HG02938 (cell line): ENCODE data around the gene C1QL2.

Experiments used
- ATAC-seq: cut with Tn5 transposase; IDR thresholded peaks from one replicate; pipeline ENCODE4 v1.9.1; 2021; ENCODE audit warnings: mild to moderate bottlenecking, moderate library complexity; ENCODE audit not compliant: unreplicated experiment

C1QL2 gene

GRCh38 chr2:119179991-119180390, 21.4 kb upstream of the C1QL2 start:
- no peak for ATAC-seq

GRCh38 chr2:119179202-119179601, 20.7 kb upstream of the C1QL2 start:
- no peak for ATAC-seq

- ATAC-seq: no peak
Measured at GRCh38 chr2:119178776-119179175, 20.2 kb upstream of the C1QL2 start.

GRCh38 chr2:119177838-119178190, 19.3 kb upstream of the C1QL2 start:
- no peak for ATAC-seq

- ATAC-seq: no peak
Measured at GRCh38 chr2:119177171-119177837, 18.8 kb upstream of the C1QL2 start.

- no peak for ATAC-seq
Measured at GRCh38 chr2:119175517-119175916, 17.0 kb upstream of the C1QL2 start.

GRCh38 chr2:119174993-119175347, 16.4 kb upstream of the C1QL2 start:
- ATAC-seq: no peak

- ATAC-seq: no peak
Measured at GRCh38 chr2:119174216-119174992, 15.9 kb upstream of the C1QL2 start.

GRCh38 chr2:119173556-119174060, 15.1 kb upstream of the C1QL2 start:
- no peak for ATAC-seq

- ATAC-seq: no peak
Measured at GRCh38 chr2:119170504-119170903, 12.0 kb upstream of the C1QL2 start.

GRCh38 chr2:119169717-119170116, 11.2 kb upstream of the C1QL2 start:
- ATAC-seq: no peak

- no peak for ATAC-seq
Measured at GRCh38 chr2:119160361-119160990, 1.9 kb upstream of the C1QL2 start.

- no peak for ATAC-seq
Measured at GRCh38 chr2:119157850-119158511, 570 bp downstream of the C1QL2 start.

- no peak for ATAC-seq
Measured at GRCh38 chr2:119156891-119157773, 1.4 kb downstream of the C1QL2 start.

GRCh38 chr2:119156105-119156890, 2.3 kb downstream of the C1QL2 start:
- no peak for ATAC-seq

GRCh38 chr2:119155633-119156032, 2.9 kb downstream of the C1QL2 start:
- ATAC-seq: no peak

- ATAC-seq: no peak
Measured at GRCh38 chr2:119154076-119154475, 4.5 kb downstream of the C1QL2 start.

GRCh38 chr2:119149611-119150010, 8.9 kb downstream of the C1QL2 start:
- ATAC-seq: no peak

GRCh38 chr2:119147776-119148715, 10.5 kb downstream of the C1QL2 start:
- ATAC-seq: no peak
